HepG2 (cell line): ENCODE results near the gene ATRX. TPM values are rescaled to one million over a fixed set of nuclear protein-coding genes. Genes with fewer than 3 reads are reported as not detected.

Source experiments
- CBX1 ChIP-seq: IDR thresholded peaks from one replicate; pipeline ENCODE4 v1.6.1; 2016; ENCODE audit warnings: antibody characterized with exemption, low read depth
- CREM ChIP-seq, 2 experiments: sonication (generic) in 1 of 2; formaldehyde crosslinking in 1 of 2; IDR thresholded peaks; 2 replicates each; pipeline versions ENCODE4 v1.4.0 to v1.6.1; 2016 to 2020; ENCODE audit warnings: antibody characterized with exemption in 1 of 2, mild to moderate bottlenecking in 1 of 2, missing genetic modification reagents in 1 of 2
- DNMT3B ChIP-seq: conservative IDR thresholded peaks from 2 replicates; pipeline ENCODE4 v1.6.1; 2016; ENCODE audit warnings: missing biosample characterization, control low read depth
- HNRNPUL1 ChIP-seq: fragments of 200-400 bp; formaldehyde crosslinking; IDR thresholded peaks from 2 replicates; pipeline ENCODE4 v1.6.1; 2017; ENCODE audit warnings: low read depth, mild to moderate bottlenecking, low read length, moderate library complexity
- KIAA2018 ChIP-seq: sonication (generic); formaldehyde crosslinking; IDR thresholded peaks from 2 replicates; pipeline ENCODE4 v1.5.0; 2020; ENCODE audit warnings: mild to moderate bottlenecking, missing genetic modification reagents, borderline replicate concordance
- MXD4 ChIP-seq: IDR thresholded peaks from 2 replicates; pipeline ENCODE4 v1.6.1; 2016; ENCODE audit warnings: mild to moderate bottlenecking, missing biosample characterization, missing genetic modification reagents
- NFKB2 ChIP-seq: sonication (generic); formaldehyde crosslinking; IDR thresholded peaks from 2 replicates; pipeline ENCODE4 v1.4.0; 2020; ENCODE audit warnings: missing genetic modification reagents, borderline replicate concordance
- PHF20 ChIP-seq: sonication (generic); formaldehyde crosslinking; IDR thresholded peaks from 2 replicates; pipeline ENCODE4 v1.5.0; 2020; ENCODE audit warnings: mild to moderate bottlenecking, missing genetic modification reagents
- RBFOX2 ChIP-seq: fragments of 200-400 bp; formaldehyde crosslinking; IDR thresholded peaks from 2 replicates; pipeline ENCODE4 v1.6.1; 2017; ENCODE audit warnings: low read depth, mild to moderate bottlenecking, low read length
- RBM22 ChIP-seq: fragments of 200-400 bp; formaldehyde crosslinking; optimal IDR thresholded peaks from 2 replicates; pipeline ENCODE3; 2017; ENCODE audit warnings: mild to moderate bottlenecking, low read length, moderate library complexity
- SALL1 ChIP-seq: sonication (generic); formaldehyde crosslinking; IDR thresholded peaks from 2 replicates; pipeline ENCODE4 v1.8.0; 2022; ENCODE audit warnings: mild to moderate bottlenecking, missing genetic modification reagents
- SALL2 ChIP-seq: sonication (generic); formaldehyde crosslinking; IDR thresholded peaks from 2 replicates; pipeline ENCODE4 v1.8.1; 2023; ENCODE audit warnings: mild to moderate bottlenecking, missing genetic modification reagents, inconsistent platforms
- SIN3A ChIP-seq: IDR thresholded peaks from 2 replicates; pipeline ENCODE4 v1.6.1; 2011; ENCODE audit warnings: low read depth, mild to moderate bottlenecking, control low read depth, low read length, borderline replicate concordance
- SOX5 ChIP-seq: IDR thresholded peaks from 2 replicates; pipeline ENCODE4 v1.6.1; 2016; ENCODE audit warnings: borderline replicate concordance
- SRSF9 ChIP-seq: fragments of 200-400 bp; formaldehyde crosslinking; IDR thresholded peaks from 2 replicates; pipeline ENCODE4 v1.6.1; 2018; ENCODE audit warnings: borderline replicate concordance, mild to moderate bottlenecking, low read depth, low read length; ENCODE audit not compliant: insufficient read depth, poor library complexity, severe bottlenecking
- TFDP1 ChIP-seq: IDR thresholded peaks from 2 replicates; pipeline ENCODE4 v1.6.1; 2016; ENCODE audit warnings: missing compliant biosample characterization, missing genetic modification reagents, borderline replicate concordance
- TSC22D2 ChIP-seq: sonication (generic); formaldehyde crosslinking; IDR thresholded peaks from 2 replicates; pipeline ENCODE4 v1.5.1; 2020; ENCODE audit warnings: missing genetic modification reagents, mild to moderate bottlenecking, borderline replicate concordance
- ZNF460 ChIP-seq: sonication (generic); formaldehyde crosslinking; IDR thresholded peaks from 2 replicates; pipeline ENCODE4 v1.5.1; 2020; ENCODE audit warnings: missing genetic modification reagents, mild to moderate bottlenecking, borderline replicate concordance
- ZNF496 ChIP-seq: sonication (generic); formaldehyde crosslinking; IDR thresholded peaks from 2 replicates; pipeline ENCODE4 v1.8.1; 2023; ENCODE audit warnings: mild to moderate bottlenecking, moderate library complexity, missing genetic modification reagents; ENCODE audit not compliant: insufficient replicate concordance
- ZNF629 ChIP-seq: sonication (generic); formaldehyde crosslinking; conservative IDR thresholded peaks from 2 replicates; pipeline ENCODE4 v1.5.0; 2020; ENCODE audit warnings: missing genetic modification reagents
- ZNF839 ChIP-seq: sonication (generic); formaldehyde crosslinking; IDR thresholded peaks from 2 replicates; pipeline ENCODE4 v1.4.0; 2020; ENCODE audit warnings: missing genetic modification reagents, mild to moderate bottlenecking, borderline replicate concordance
- ZNF878 ChIP-seq: sonication (generic); formaldehyde crosslinking; IDR thresholded peaks from 2 replicates; pipeline ENCODE4 v1.8.1; 2023; ENCODE audit warnings: mild to moderate bottlenecking, missing genetic modification reagents, moderate library complexity
- ZNF883 ChIP-seq: sonication (generic); formaldehyde crosslinking; IDR thresholded peaks from 2 replicates; pipeline ENCODE4 v1.5.1; 2020; ENCODE audit warnings: mild to moderate bottlenecking, missing genetic modification reagents; ENCODE audit errors: not compliant biosample characterization
- polyA plus RNA-seq, 8 experiments: library from polyadenylated mRNA; depleted of rRNA in 3 of 8; stranded (reverse) in 7 of 8; unstranded in 1 of 8; fragments of >200 nt; fragmentation: Illumina TruSeq in 4 of 8; extraction: Trizol in 4 of 8; gene quantifications; 2 replicates each; pipeline versions ENCODE4 v1.2.1 to v1.2.3, GENCODE V29; 2011 to 2016; ENCODE audit warnings: low read depth in 4 of 8, missing spikeins in 1 of 8, mixed read lengths in 1 of 8; ENCODE audit not compliant: insufficient read depth in 1 of 8
- total RNA-seq, 5 experiments: library from RNA; depleted of rRNA; stranded (reverse); fragments of >200 nt; fragmentation: Illumina TruSeq; extraction: Trizol; gene quantifications; 2 replicates each; pipeline ENCODE4 v1.2.3, GENCODE V29; 2016; ENCODE audit warnings: low read depth in 1 of 5

The ATRX gene
- total and polyA plus RNA-seq, 2 of the 13 experiments (the other 11 are each of a cell fraction or from before 2014, with no cell fraction given) = 26.1 to 44.5 TPM

- TF ChIP-seq KIAA2018 (CRISPR knock-in tag) (no peak), DNMT3B (CRISPR knock-in tag) (no peak), SALL2 (CRISPR knock-in tag) (no peak), ZNF839 (CRISPR knock-in tag) (no peak), MXD4 (CRISPR knock-in tag) (no peak), TFDP1 (CRISPR knock-in tag) (no peak), NFKB2 (no peak), RBM22 (no peak), CREM (IDR thresholded peaks at IDR 0.05) (0 out of 2 replicates have a peak, but pooled peaks have one; percentile 25), CREM (CRISPR knock-in tag; IDR thresholded peaks at IDR 0.05) (no peak), ZNF629 (CRISPR knock-in tag) (no peak), ZNF878 (CRISPR knock-in tag) (no peak), HNRNPUL1 (no peak), RBFOX2 (0 out of 2 replicates have a peak, but pooled peaks have one; percentile 39), SRSF9 (no peak), ZNF460 (CRISPR knock-in tag) (no peak), PHF20 (0 out of 2 replicates have a peak, but pooled peaks have one; percentile 24), CBX1 (no peak), SIN3A (no peak), TSC22D2 (CRISPR knock-in tag) (no peak), ZNF496 (CRISPR knock-in tag) (no peak), SOX5 (CRISPR knock-in tag) (no peak), ZNF883 (CRISPR knock-in tag) (no peak), SALL1 (CRISPR knock-in tag) (no peak)
These were observed 2.0 kb upstream of the ATRX start (continued) for GRCh38 chrX:77788050-77788449.
